Neural crest cell (in vitro differentiated cells): Measurements from ENCODE around the gene CYP26A1. TPM values are rescaled to one million over a fixed set of nuclear protein-coding genes. Genes with fewer than 3 reads are reported as not detected.
A peak's percentile ranks its signal among the peaks of the same experiment; 100 is the strongest.

Source experiments
- DNase-seq: peaks from one replicate; pipeline ENCODE4 v3.0.0; 2021; ENCODE audit warnings: low read depth, mixed read lengths, low spot score
- H3K27ac Mint-ChIP-seq: one replicate; pipeline ENCODE4 v1.8.0; 2021; ENCODE audit warnings: mild to moderate bottlenecking, mixed read lengths; ENCODE audit not compliant: unreplicated experiment
- H3K27me3 Mint-ChIP-seq: 2 replicates; pipeline ENCODE4 v1.8.0; 2021; ENCODE audit warnings: low read depth, mild to moderate bottlenecking, mixed read lengths
- H3K36me3 Mint-ChIP-seq: 2 replicates; pipeline ENCODE4 v1.8.0; 2021; ENCODE audit warnings: low read depth, mild to moderate bottlenecking, mixed read lengths
- H3K4me1 Mint-ChIP-seq: 2 replicates; pipeline ENCODE4 v1.8.0; 2021; ENCODE audit warnings: mixed read lengths
- H3K4me3 Mint-ChIP-seq: one replicate; pipeline ENCODE4 v1.8.0; 2021; ENCODE audit warnings: mild to moderate bottlenecking, mixed read lengths
- H3K9me3 Mint-ChIP-seq: 2 replicates; pipeline ENCODE4 v1.8.0; 2021; ENCODE audit warnings: mixed read lengths
- CTCF ChIP-seq: fragments of 200-600 bp; sonication (generic); conservative IDR thresholded peaks from 2 replicates; pipeline ENCODE4 v1.5.0; 2021; ENCODE audit warnings: antibody characterized with exemption, mild to moderate bottlenecking
- total RNA-seq: library from RNA; stranded (reverse); gene quantifications from 2 replicates; pipeline ENCODE4 v1.2.1, GENCODE V29; 2021

The CYP26A1 gene
- total RNA-seq, 1 donor from 2014 or later, result 0.23 TPM

DNA sequence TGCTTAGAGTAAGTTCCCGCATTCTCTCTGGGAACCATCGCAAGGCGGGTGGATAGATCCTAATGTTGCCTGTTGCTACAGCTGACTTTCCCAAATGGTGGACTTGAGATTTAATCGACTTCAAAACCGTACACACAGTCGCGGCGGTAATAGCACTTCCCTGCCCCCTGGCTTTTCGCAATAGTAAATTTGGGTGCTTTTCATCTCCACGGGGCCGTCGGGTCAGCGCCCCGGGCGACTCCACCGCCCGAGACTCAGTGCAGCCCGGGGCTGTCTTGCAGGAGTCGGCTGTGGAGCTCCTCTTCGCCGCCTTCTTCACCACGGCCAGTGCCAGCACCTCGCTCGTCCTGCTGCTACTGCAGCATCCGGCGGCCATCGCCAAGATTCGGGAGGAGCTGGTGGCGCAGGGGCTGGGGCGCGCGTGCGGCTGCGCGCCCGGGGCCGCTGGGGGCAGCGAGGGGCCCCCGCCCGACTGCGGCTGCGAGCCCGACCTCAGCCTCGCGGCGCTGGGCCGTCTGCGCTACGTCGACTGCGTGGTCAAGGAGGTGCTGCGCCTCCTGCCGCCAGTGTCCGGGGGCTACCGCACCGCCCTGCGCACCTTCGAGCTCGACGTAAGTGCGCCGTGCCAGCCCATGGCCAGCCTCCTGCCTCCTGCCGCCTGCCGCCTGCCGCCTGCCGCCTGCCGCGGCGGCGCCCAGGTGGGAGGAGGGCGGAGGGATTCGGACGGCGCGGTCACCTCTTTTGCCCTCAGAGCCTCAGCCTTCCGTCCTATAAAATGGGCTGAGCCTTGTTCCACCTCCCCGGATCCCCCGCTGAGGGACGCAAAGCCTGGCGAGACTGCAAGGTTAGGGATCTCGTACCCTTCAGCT is 7.8 kb upstream of the CYP26A1 start:
- H3K9me3 Mint-ChIP-seq, result no peaks in the 10 kb centered on the region
- H3K36me3 Mint-ChIP-seq, result peaks cover 3% of the 10 kb centered on the region
- peaks cover 92% of the 10 kb centered on the region for H3K27me3 Mint-ChIP-seq
- no peak for DNase-seq
- no peak overlapping the region for H3K27ac Mint-ChIP-seq
- peak overlapping the region; percentile 57 for H3K4me3 Mint-ChIP-seq
- no peak for TF ChIP-seq CTCF
- peaks cover 20% of the 10 kb centered on the region for H3K4me1 Mint-ChIP-seq

DNA sequence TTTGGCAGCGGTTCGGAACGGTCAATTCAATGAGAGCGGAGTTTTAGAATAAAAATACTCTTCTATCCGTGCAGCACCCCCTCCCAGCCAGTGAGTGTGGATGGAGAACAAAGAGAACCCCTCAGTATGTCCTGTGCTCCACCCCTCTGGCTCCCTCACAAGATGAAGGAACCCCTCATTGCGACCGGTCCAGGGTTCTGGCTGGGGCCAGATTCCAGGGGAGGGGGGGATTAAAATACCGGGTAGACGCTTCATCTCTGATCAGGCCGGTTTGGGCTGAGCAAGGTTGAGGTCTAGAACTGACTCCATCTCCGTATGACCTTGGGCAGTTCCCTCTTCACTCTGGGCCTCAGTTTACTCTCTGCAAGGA is 7.2 kb upstream of the CYP26A1 start:
- peaks cover 24% of the 10 kb centered on the region for H3K4me1 Mint-ChIP-seq
- H3K27ac Mint-ChIP-seq, result no peak overlapping the region
- DNase-seq, result no peak
- peaks cover 2% of the 10 kb centered on the region for H3K36me3 Mint-ChIP-seq
- H3K9me3 Mint-ChIP-seq, result no peaks in the 10 kb centered on the region
- H3K27me3 Mint-ChIP-seq, result peaks cover 96% of the 10 kb centered on the region
- no peak for TF ChIP-seq CTCF
- no peak overlapping the region for H3K4me3 Mint-ChIP-seq

- Mint-ChIP-seq H3K27ac (no peak overlapping the region), H3K9me3 (no peaks in the 10 kb centered on the region), H3K27me3 (peaks cover 96% of the 10 kb centered on the region), H3K36me3 (no peaks in the 10 kb centered on the region), H3K4me3 (peak overlapping the region; percentile 0), H3K4me1 (peaks cover 28% of the 10 kb centered on the region)
- TF ChIP-seq CTCF, result no peak
- no peak for DNase-seq
Measured at GRCh38 chr10:93067443-93068365, 6.0 kb upstream of the CYP26A1 start.

DNA sequence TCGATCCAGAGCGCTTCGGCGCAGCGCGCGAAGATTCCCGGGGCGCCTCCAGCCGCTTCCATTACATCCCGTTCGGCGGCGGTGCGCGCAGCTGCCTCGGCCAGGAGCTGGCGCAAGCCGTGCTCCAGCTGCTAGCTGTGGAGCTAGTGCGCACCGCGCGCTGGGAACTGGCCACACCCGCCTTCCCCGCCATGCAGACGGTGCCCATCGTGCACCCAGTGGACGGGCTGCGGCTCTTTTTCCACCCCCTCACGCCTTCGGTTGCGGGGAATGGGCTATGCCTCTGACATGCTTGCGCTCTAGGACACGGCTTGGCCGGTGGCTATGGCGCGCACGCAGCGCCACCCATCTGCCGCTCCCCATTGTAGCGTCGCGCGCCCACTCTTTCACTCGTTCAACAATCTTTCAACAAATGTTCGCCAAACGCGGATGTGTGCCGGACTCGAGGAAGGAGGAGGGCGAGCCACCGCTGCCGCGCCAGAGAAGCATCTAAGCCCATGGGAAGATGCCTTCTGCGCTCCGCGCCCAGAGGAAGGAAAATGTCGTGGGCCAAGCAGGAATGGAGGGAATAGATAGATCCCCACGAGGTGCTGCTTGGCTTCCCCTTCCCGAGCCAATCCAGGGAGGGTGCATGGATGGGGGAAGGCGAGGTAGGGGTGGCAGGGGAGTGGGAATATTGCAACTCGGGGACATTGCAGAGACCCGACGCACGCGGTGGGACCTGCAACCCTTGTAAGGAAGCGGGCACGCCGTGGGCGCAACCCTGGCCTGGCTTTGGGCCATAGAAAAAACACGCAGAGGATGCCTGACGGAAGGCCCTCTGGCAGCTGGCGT is 5.1 kb upstream of the CYP26A1 start:
- Mint-ChIP-seq H3K36me3 (no peaks in the 10 kb centered on the region), H3K4me3 (peak overlapping the region; percentile 67), H3K27ac (no peak overlapping the region), H3K4me1 (peaks cover 28% of the 10 kb centered on the region), H3K9me3 (no peaks in the 10 kb centered on the region), H3K27me3 (peaks cover 97% of the 10 kb centered on the region)
- no peak for DNase-seq
- no peak for TF ChIP-seq CTCF

GRCh38 chr10:93069245-93069561 is 4.5 kb upstream of the CYP26A1 start:
- no peak for DNase-seq
- H3K4me1 Mint-ChIP-seq, result peaks cover 29% of the 10 kb centered on the region
- H3K36me3 Mint-ChIP-seq, result no peaks in the 10 kb centered on the region
- H3K4me3 Mint-ChIP-seq, result no peak overlapping the region
- H3K27me3 Mint-ChIP-seq, result peaks cover 97% of the 10 kb centered on the region
- no peak overlapping the region for H3K27ac Mint-ChIP-seq
- TF ChIP-seq CTCF, result no peak
- no peaks in the 10 kb centered on the region for H3K9me3 Mint-ChIP-seq
